Measurements from ENCODE around the gene CADPS.

The CADPS gene

DNA sequence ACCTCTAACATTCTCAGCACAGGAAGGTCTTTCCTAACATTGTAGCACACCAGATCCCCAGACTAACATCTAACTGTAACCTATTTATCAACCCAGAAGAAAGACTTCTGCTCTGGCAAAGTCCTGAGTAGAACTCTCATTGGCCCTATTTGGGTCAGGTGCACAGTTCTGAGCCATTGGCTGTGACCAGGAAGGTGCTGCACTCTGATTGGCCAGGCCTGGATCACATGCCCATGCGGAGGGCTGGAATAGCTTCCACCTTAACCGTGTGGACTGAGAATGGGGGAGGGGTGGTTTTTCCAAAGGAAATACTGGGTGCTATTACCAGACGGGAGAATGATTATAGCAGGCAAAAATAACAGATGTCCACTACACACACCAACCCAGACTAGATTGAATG is 513.4 kb downstream of the CADPS start:
- TF ChIP-seq, protein P1, sequence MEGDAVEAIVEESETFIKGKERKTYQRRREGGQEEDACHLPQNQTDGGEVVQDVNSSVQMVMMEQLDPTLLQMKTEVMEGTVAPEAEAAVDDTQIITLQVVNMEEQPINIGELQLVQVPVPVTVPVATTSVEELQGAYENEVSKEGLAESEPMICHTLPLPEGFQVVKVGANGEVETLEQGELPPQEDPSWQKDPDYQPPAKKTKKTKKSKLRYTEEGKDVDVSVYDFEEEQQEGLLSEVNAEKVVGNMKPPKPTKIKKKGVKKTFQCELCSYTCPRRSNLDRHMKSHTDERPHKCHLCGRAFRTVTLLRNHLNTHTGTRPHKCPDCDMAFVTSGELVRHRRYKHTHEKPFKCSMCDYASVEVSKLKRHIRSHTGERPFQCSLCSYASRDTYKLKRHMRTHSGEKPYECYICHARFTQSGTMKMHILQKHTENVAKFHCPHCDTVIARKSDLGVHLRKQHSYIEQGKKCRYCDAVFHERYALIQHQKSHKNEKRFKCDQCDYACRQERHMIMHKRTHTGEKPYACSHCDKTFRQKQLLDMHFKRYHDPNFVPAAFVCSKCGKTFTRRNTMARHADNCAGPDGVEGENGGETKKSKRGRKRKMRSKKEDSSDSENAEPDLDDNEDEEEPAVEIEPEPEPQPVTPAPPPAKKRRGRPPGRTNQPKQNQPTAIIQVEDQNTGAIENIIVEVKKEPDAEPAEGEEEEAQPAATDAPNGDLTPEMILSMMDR (IDR thresholded peaks at IDR 0.05; ENCODE audit: low read depth, low read length): no peak
- no peak for DNase-seq (ENCODE audit: extremely low read depth, low read depth)

DNA sequence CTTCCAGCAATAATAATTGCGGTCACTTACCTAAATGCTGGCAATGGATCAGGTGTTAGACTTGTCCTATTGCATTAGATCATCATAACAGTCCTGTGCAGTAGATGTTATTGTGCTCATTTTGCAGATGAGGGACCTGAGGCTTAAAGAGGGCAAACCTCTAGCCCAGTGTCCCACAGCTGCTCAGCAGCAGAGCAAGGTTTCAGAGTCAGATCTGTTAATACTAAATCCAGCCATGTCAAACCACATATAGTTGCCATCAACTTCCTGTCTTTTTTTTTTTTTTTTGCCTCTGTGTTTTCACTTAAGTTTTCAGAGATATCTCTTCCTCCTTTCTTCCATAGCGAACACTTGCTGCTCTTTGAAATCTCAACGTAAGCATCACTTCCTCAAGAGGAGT is 514.0 kb downstream of the CADPS start:
- no peak for DNase-seq (ENCODE audit: extremely low read depth, low read depth)
- TF ChIP-seq, protein P1 (IDR thresholded peaks at IDR 0.05; ENCODE audit: low read depth, low read length): no peak

DNA sequence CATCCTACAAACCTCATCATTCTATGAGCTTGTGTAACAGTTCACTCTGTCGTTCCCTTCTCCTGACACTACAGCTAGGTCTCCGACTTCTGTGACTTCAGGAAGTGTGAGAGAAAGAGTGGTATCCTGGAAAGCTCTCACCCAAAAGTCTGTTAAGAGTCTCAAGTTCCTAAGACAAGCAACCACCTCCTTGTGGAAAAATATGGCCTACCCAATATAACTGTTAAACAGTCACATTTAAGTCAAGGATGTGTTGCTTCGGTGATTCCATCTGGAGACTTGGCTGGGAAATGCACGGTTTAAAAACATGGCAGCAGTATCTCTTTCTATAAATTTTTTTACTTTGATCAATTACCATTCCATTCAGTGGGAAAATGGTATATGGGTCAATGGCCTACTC is 515.7 kb downstream of the CADPS start:
- DNase-seq (ENCODE audit: extremely low read depth, low read depth): no peak
- TF ChIP-seq, protein P1 (IDR thresholded peaks at IDR 0.05; ENCODE audit: low read depth, low read length): no peak

DNA sequence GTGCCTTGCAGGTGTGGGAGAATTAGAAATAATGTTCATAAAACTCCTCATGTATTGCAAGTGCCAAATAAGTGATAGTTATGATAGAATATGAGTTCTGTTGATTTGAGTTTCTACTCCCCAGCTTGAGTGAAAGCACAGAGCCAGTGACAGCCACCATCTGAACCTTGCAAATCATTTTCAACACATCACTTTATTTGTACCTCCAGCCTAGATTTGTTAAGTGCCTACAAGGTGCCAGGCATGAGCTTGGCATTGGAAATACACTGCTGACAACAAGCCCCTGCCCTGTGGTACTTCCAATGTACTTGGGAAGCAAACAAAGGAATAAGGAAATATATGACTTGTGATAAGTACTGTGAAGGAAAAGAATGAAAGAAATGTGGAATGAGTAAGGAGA is 518.9 kb downstream of the CADPS start:
- DNase-seq (ENCODE audit: extremely low read depth, low read depth): no peak
- TF ChIP-seq, protein P1 (IDR thresholded peaks at IDR 0.05; ENCODE audit: low read depth, low read length): no peak

DNA sequence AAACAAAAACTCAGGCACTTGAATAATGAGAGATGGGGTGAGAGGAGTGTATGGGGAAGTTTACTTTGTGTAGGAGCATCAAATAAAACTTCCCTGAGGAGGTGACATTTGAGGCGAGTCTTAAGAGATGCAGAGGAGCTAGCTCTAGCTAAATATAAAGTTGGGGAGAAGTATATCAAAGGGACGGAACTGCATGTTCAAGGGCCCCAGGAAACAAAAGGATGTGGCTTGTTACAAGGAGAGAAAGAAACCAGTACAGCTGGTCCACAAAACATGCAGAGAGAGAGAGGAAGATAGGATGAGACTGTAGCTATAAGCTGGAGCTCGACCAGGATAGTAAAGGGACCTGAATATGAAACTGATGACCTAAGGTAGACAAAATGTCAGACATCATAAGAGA is 519.5 kb downstream of the CADPS start:
- DNase-seq (ENCODE audit: extremely low read depth, low read depth): no peak
- TF ChIP-seq, protein P1 (IDR thresholded peaks at IDR 0.05; ENCODE audit: low read depth, low read length): no peak
